Measurements from ENCODE around the gene TAS2R20.

The TAS2R20 gene

GRCh38 chr12:10960211-10960610, 37.9 kb downstream of the TAS2R20 start:
- no peak for DNase-seq (ENCODE audit: low read depth in 1 of 2, low spot score in 1 of 2)

GRCh38 chr12:10959804-10960203, 38.3 kb downstream of the TAS2R20 start:
- DNase-seq (ENCODE audit: low read depth in 1 of 2, low spot score in 1 of 2), result no peak

- DNase-seq (ENCODE audit: low read depth in 1 of 2, low spot score in 1 of 2), result no peak
These were observed 40.4 kb downstream of the TAS2R20 start for GRCh38 chr12:10957741-10958140.

GRCh38 chr12:10956085-10956484, 42.0 kb downstream of the TAS2R20 start:
- DNase-seq (ENCODE audit: low read depth in 1 of 2, low spot score in 1 of 2), result no peak

GRCh38 chr12:10952645-10953044, 45.5 kb downstream of the TAS2R20 start:
- DNase-seq (ENCODE audit: low read depth in 1 of 2, low spot score in 1 of 2), result no peak

Data from stimulated activated CD4-positive, alpha-beta T cell treated with anti-CD3 and anti-CD28 coated beads, Interleukin-15, amount 100 ng/mL, for 1 hour (primary cell).